Measurements from ENCODE around the gene ACTG1. TPM values are rescaled to one million over a fixed set of nuclear protein-coding genes. Genes with fewer than 3 reads are reported as not detected.
A peak's percentile ranks its signal among the peaks of the same experiment; 100 is the strongest.
"Not testable (repeated sequence)": the region's sequence is repeated elsewhere in the genome, so short reads cannot be mapped to it uniquely, and the experiment has no call there.

ACTG1 gene
- total and polyA plus RNA-seq, 2 of the 13 experiments (the other 11 are each of a cell fraction or from before 2014, with no cell fraction given) = 973 to 1,138 TPM

- TF ChIP-seq YEATS4 (CRISPR knock-in tag; IDR thresholded peaks at IDR 0.05; ENCODE audit: borderline replicate concordance) (no peak), ZFAT (CRISPR knock-in tag; conservative IDR thresholded peaks at IDR 0.05) (no peak), RFX5 (IDR thresholded peaks at IDR 0.05; ENCODE audit: low read depth, low read length) (no peak), ZNF562 (CRISPR knock-in tag; IDR thresholded peaks at IDR 0.05; ENCODE audit: borderline replicate concordance) (no peak), U2AF2 (IDR thresholded peaks at IDR 0.05; ENCODE audit: low read depth, low read length) (no peak), BHLHE40 (IDR thresholded peaks at IDR 0.05; ENCODE audit: low read length) (no peak), ZNF800 (CRISPR knock-in tag; IDR thresholded peaks at IDR 0.05) (no peak), ZNF550 (CRISPR knock-in tag; IDR thresholded peaks at IDR 0.05; ENCODE audit: borderline replicate concordance) (no peak)
Measured at GRCh38 chr17:81532490-81533287, 20.1 kb upstream of the ACTG1 start (continued).

GRCh38 chr17:81531998-81532404 lies 19.4 kb upstream of the ACTG1 start:
- H3K79me2 ChIP-seq (ENCODE audit: insufficient read depth, low read length); H3K36me3 ChIP-seq (replicated peaks in 1 of 2; ENCODE audit: control insufficient read depth in 1 of 2, insufficient read depth in 2 of 2, low read length in 2 of 2); intact Hi-C loops (cut with micrococcal nuclease; ENCODE audit: unreplicated experiment); H3K27ac ChIP-seq (ENCODE audit: extremely low read length, insufficient read depth, low read length); ATAC-seq; BruUV-seq (replicated peaks); DNase-seq (ENCODE audit: low spot score); H3K4me3 ChIP-seq (replicated peaks in 1 of 3; ENCODE audit: insufficient read depth in 1 of 3, low read depth in 2 of 3, low read length in 3 of 3); H4K20me1 ChIP-seq (ENCODE audit: insufficient read depth, low read length); POLR2A ChIA-PET; H2AFZ ChIP-seq (ENCODE audit: low read length); H3K9ac ChIP-seq (ENCODE audit: insufficient read depth, low read depth, low read length); H3K4me2 ChIP-seq (ENCODE audit: low read depth, low read length); CTCF ChIA-PET (ENCODE audit: low intra/inter-chr PET ratio, low total read pairs); in situ Hi-C loops (cut with HindIII; ENCODE audit: extremely low pct_ligation_motif_present, low pct_unique_long_range_greater_than_20kb); TF ChIP-seq CREB1, SOX6, FOXA1, ATF7 (CRISPR knock-in tag; IDR thresholded peaks at IDR 0.05): not testable (repeated sequence)
- FAIRE-seq = peak; percentile 37
- peaks cover 24% of the 10 kb centered on the region for H3K4me1 ChIP-seq (ENCODE audit: insufficient read depth, low read length)
- H3K9me3 ChIP-seq (ENCODE audit: low read length) = peaks cover 15% of the 10 kb centered on the region; the same call in 1 of the 2 replicates
- TF ChIP-seq CREB1 (IDR thresholded peaks at IDR 0.05) (peak; percentile 95), TRIM22 (IDR thresholded peaks at IDR 0.05) (0 out of 2 replicates have a peak, but pooled peaks have one; percentile 55), SOX6 (IDR thresholded peaks at IDR 0.05) (peak; percentile 84; the same call in 1 of the 2 replicates), FOXA1 (IDR thresholded peaks at IDR 0.05) (peak; percentile 46; the same call in 1 of the 2 replicates), NBN (conservative IDR thresholded peaks at IDR 0.05) (0 out of 2 replicates have a peak, but pooled peaks have one; percentile 27), IKZF1 (IDR thresholded peaks at IDR 0.05) (peak; percentile 81), ATF7 (IDR thresholded peaks at IDR 0.05) (peak; percentile 43; the same call in 1 of the 2 replicates), PHB2 (IDR thresholded peaks at IDR 0.05; ENCODE audit: partially characterized antibody) (peak; percentile 25), ATM (IDR thresholded peaks at IDR 0.05; ENCODE audit: borderline replicate concordance) (0 out of 2 replicates have a peak, but pooled peaks have one; percentile 37), MNT (IDR thresholded peaks at IDR 0.05) (peak; percentile 25)
- WGBS (ENCODE audit: low lambda C conversion rate) = 95% methylated on average over 3 of the region's 3 CpGs
- H3K27me3 ChIP-seq (ENCODE audit: control insufficient read depth in 1 of 2, insufficient read depth in 2 of 2, low read length in 2 of 2) = peaks cover 16 to 35% of the 10 kb centered on the region in 2 experiments
